Large intestine (tissue), 3 donors: ENCODE measurements around the gene MYO1A. TPM values are rescaled to one million over a fixed set of nuclear protein-coding genes. Genes with fewer than 3 reads are reported as not detected.
"Not testable (repeated sequence)": the region's sequence is repeated elsewhere in the genome, so short reads cannot be mapped to it uniquely, and the experiment has no call there.

Source experiments
- DNase-seq, 2 donors: peaks; one replicate each; pipeline versions ENCODE4 v3.0.0 to v3.0.0-alpha.2; 2013
- H3K27ac ChIP-seq: one replicate; pipeline ENCODE4 v1.5.1; 2013; ENCODE audit warnings: low read length
- H3K27me3 ChIP-seq: 2 replicates; pipeline ENCODE4 v1.6.1; 2013; ENCODE audit warnings: low read length; ENCODE audit not compliant: control insufficient read depth, insufficient read depth
- H3K36me3 ChIP-seq: 2 replicates; pipeline ENCODE4 v1.6.1; 2013; ENCODE audit warnings: low read length; ENCODE audit not compliant: control insufficient read depth, insufficient read depth
- H3K4me1 ChIP-seq: one replicate; pipeline ENCODE4 v1.6.1; 2013; ENCODE audit warnings: low read length; ENCODE audit not compliant: control insufficient read depth, insufficient read depth
- H3K4me3 ChIP-seq: one replicate; pipeline ENCODE4 v1.5.1; 2013; ENCODE audit warnings: low read length
- H3K9me3 ChIP-seq: one replicate; pipeline ENCODE4 v1.6.1; 2013; ENCODE audit warnings: mild to moderate bottlenecking, low read depth, low read length, moderate library complexity; ENCODE audit not compliant: control insufficient read depth
- WGBS: methylation state at CpG from one replicate; pipeline ENCODE4 v1.1.5; 2013; ENCODE audit warnings: low lambda C conversion rate; ENCODE audit not compliant: insufficient coverage; 5-methylcytosine and 5-hydroxymethylcytosine counted together
- polyA plus RNA-seq: library from polyadenylated mRNA; unstranded; fragments of 120-200 nt; gene quantifications from one replicate; pipeline ENCODE4 v1.2.1, GENCODE V29; 2013

MYO1A gene
- polyA plus RNA-seq, 1 donor = 385 TPM

- peak; percentile 60 to 67 for DNase-seq
- Histone ChIP-seq H3K4me3 (no peak overlapping the region), H3K36me3 (peaks cover 16% of the 10 kb centered on the region), H3K4me1 (no peaks in the 10 kb centered on the region), H3K9me3 (no peaks in the 10 kb centered on the region), H3K27me3 (no peaks in the 10 kb centered on the region), H3K27ac (peak overlapping the region; percentile 2)
- no CpG with 5 or more reads among the region's 3 CpGs for WGBS
Measured at GRCh38 chr12:57069523-57069922, 19.6 kb upstream of the MYO1A start.

- peaks cover 13% of the 10 kb centered on the region for H3K36me3 ChIP-seq
- H3K27ac ChIP-seq = no peak overlapping the region
- WGBS = no CpG with 5 or more reads among the region's 2 CpGs
- no peaks in the 10 kb centered on the region for H3K4me1 ChIP-seq
- no peaks in the 10 kb centered on the region for H3K27me3 ChIP-seq
- no peak for DNase-seq
- no peak overlapping the region for H3K4me3 ChIP-seq
- no peaks in the 10 kb centered on the region for H3K9me3 ChIP-seq
Measured at GRCh38 chr12:57066245-57066644, 16.3 kb upstream of the MYO1A start.

- no peak for DNase-seq
- no peak overlapping the region for H3K27ac ChIP-seq
Measured at GRCh38 chr12:57063991-57064685, 14.2 kb upstream of the MYO1A start.

GRCh38 chr12:57058454-57058853 lies 8.5 kb upstream of the MYO1A start:
- Histone ChIP-seq H3K4me1 (peaks cover 32% of the 10 kb centered on the region), H3K27me3 (no peaks in the 10 kb centered on the region), H3K27ac (no peak overlapping the region), H3K36me3 (peaks cover 11% of the 10 kb centered on the region), H3K9me3 (no peaks in the 10 kb centered on the region), H3K4me3 (no peak overlapping the region)
- no CpG with 5 or more reads among the region's 1 CpG for WGBS
- DNase-seq = no peak

More at GRCh38 chr12:57063991-57064685, 14.2 kb upstream of the MYO1A start:
- Histone ChIP-seq H3K36me3 (peaks cover 15% of the 10 kb centered on the region), H3K27me3 (no peaks in the 10 kb centered on the region), H3K4me3 (no peak overlapping the region), H3K4me1 (peaks cover 13% of the 10 kb centered on the region), H3K9me3 (no peaks in the 10 kb centered on the region)
- WGBS = 95% methylated on average over 2 of the region's 5 CpGs

- H3K4me1 ChIP-seq = peaks cover 32% of the 10 kb centered on the region
- H3K9me3 ChIP-seq = no peaks in the 10 kb centered on the region
- peaks cover 11% of the 10 kb centered on the region for H3K36me3 ChIP-seq
- 100% methylated on average over 1 of the region's 6 CpGs for WGBS
- H3K27me3 ChIP-seq = no peaks in the 10 kb centered on the region
- peak; percentile 27 to 50 for DNase-seq
- no peak overlapping the region for H3K4me3 ChIP-seq
- peak overlapping the region; percentile 18 for H3K27ac ChIP-seq
Measured at GRCh38 chr12:57057067-57057751, 7.3 kb upstream of the MYO1A start.

- H3K27me3 ChIP-seq = no peaks in the 10 kb centered on the region
- H3K9me3 ChIP-seq = no peaks in the 10 kb centered on the region
- H3K36me3 ChIP-seq = peaks cover 11% of the 10 kb centered on the region
- no peak overlapping the region for H3K4me3 ChIP-seq
- no peak overlapping the region for H3K27ac ChIP-seq
- no peak for DNase-seq
- H3K4me1 ChIP-seq = peaks cover 39% of the 10 kb centered on the region
- WGBS = no CpG with 5 or more reads among the region's 3 CpGs
Measured at GRCh38 chr12:57055824-57056223, 5.9 kb upstream of the MYO1A start.

GRCh38 chr12:57053901-57054300 lies 4.0 kb upstream of the MYO1A start:
- not testable (repeated sequence) for DNase-seq, H3K27me3 ChIP-seq, H3K27ac ChIP-seq, H3K9me3 ChIP-seq, H3K36me3 ChIP-seq, H3K4me3 ChIP-seq
- H3K4me1 ChIP-seq = peaks cover 32% of the 10 kb centered on the region
- WGBS = 100% methylated on average over 1 of the region's 4 CpGs

- not testable (repeated sequence) for DNase-seq, H3K27me3 ChIP-seq, H3K36me3 ChIP-seq, H3K4me3 ChIP-seq, H3K9me3 ChIP-seq, H3K27ac ChIP-seq
- WGBS = no CpG with 5 or more reads among the region's 4 CpGs
- H3K4me1 ChIP-seq = peaks cover 26% of the 10 kb centered on the region
Measured at GRCh38 chr12:57053146-57053545, 3.2 kb upstream of the MYO1A start.

- WGBS = no CpG with 5 or more reads among the region's 1 CpG
- no peaks in the 10 kb centered on the region for H3K9me3 ChIP-seq
- peak; percentile 33 to 74 for DNase-seq
- H3K27me3 ChIP-seq = no peaks in the 10 kb centered on the region
- peak overlapping the region; percentile 54 for H3K4me3 ChIP-seq
- peaks cover 19% of the 10 kb centered on the region for H3K36me3 ChIP-seq
- peak overlapping the region; percentile 81 for H3K27ac ChIP-seq
- peaks cover 34% of the 10 kb centered on the region for H3K4me1 ChIP-seq
Measured at GRCh38 chr12:57051011-57051410, 1.1 kb upstream of the MYO1A start.

- Histone ChIP-seq H3K27ac (peak overlapping the region; percentile 81), H3K4me1 (peaks cover 38% of the 10 kb centered on the region), H3K4me3 (peak overlapping the region; percentile 54), H3K36me3 (peaks cover 34% of the 10 kb centered on the region), H3K9me3 (no peaks in the 10 kb centered on the region), H3K27me3 (no peaks in the 10 kb centered on the region)
- WGBS = no CpG with 5 or more reads among the region's 4 CpGs
- peak; percentile 58 to 87 for DNase-seq
Measured at GRCh38 chr12:57049119-57049446, 846 bp downstream of the MYO1A start.
